Measurements from ENCODE around the gene PRR15L.
"Not testable (repeated sequence)": the region's sequence is repeated elsewhere in the genome, so short reads cannot be mapped to it uniquely, and the experiment has no call there.

Gene PRR15L

GRCh38 chr17:47957591-47958490 lies at the start of gene PRR15L:
TSS of gene PRR15L (minus strand) at chr17:47957883. CDS start at chr17:47953234, 4,649 bp downstream.
- DNase-seq: no peak

- DNase-seq: no peak
Observed at GRCh38 chr17:48006936-48007709, 49.4 kb upstream of the PRR15L start.

GRCh38 chr17:48004983-48005382 lies 47.3 kb upstream of the PRR15L start:
- no peak for DNase-seq

- no peak for DNase-seq
Observed at GRCh38 chr17:48003417-48004151, 45.9 kb upstream of the PRR15L start.

- no peak for DNase-seq
Observed at GRCh38 chr17:48002916-48003416, 45.3 kb upstream of the PRR15L start.

GRCh38 chr17:48002266-48002915 lies 44.7 kb upstream of the PRR15L start:
- no peak for DNase-seq

- DNase-seq: not testable (repeated sequence)
Observed at GRCh38 chr17:48001657-48002056, 44.0 kb upstream of the PRR15L start.

GRCh38 chr17:48001197-48001596 lies 43.5 kb upstream of the PRR15L start:
- no peak for DNase-seq

- DNase-seq: no peak
Observed at GRCh38 chr17:47999582-47999981, 41.9 kb upstream of the PRR15L start.

- no peak for DNase-seq
Observed at GRCh38 chr17:47998044-47998443, 40.4 kb upstream of the PRR15L start.

GRCh38 chr17:47997586-47997985 lies 39.9 kb upstream of the PRR15L start:
- no peak for DNase-seq

GRCh38 chr17:47996201-47996600 lies 38.5 kb upstream of the PRR15L start:
- no peak for DNase-seq

- DNase-seq: no peak
Observed at GRCh38 chr17:47995241-47995935, 37.7 kb upstream of the PRR15L start.

GRCh38 chr17:47994724-47995123 lies 37.0 kb upstream of the PRR15L start:
- DNase-seq: no peak

- DNase-seq: no peak
Observed at GRCh38 chr17:47993964-47994363, 36.3 kb upstream of the PRR15L start.

GRCh38 chr17:47993031-47993564 lies 35.4 kb upstream of the PRR15L start:
- no peak for DNase-seq

- no peak for DNase-seq
Observed at GRCh38 chr17:47992216-47992615, 34.5 kb upstream of the PRR15L start.

- DNase-seq: no peak
Observed at GRCh38 chr17:47990962-47991731, 33.5 kb upstream of the PRR15L start.

- no peak for DNase-seq
Observed at GRCh38 chr17:47989700-47990099, 32.0 kb upstream of the PRR15L start.

GRCh38 chr17:47989159-47989558 lies 31.5 kb upstream of the PRR15L start:
- no peak for DNase-seq

- not testable (repeated sequence) for DNase-seq
Observed at GRCh38 chr17:47988445-47988844, 30.8 kb upstream of the PRR15L start.

Measured in CD4-positive, alpha-beta T cell treated with Interleukin-12 subunit alpha and Interleukin-12 subunit beta, for 1 hour (primary cell).